GM12891 (cell line): Measurements from ENCODE around the gene SEMA6A.

ENCODE experiments used
- DNase-seq: peaks from one replicate; pipeline ENCODE4 v3.0.0; 2011; ENCODE audit warnings: low spot score; ENCODE audit not compliant: insufficient read length
- FAIRE-seq: peaks from 2 replicates; lab custom pipeline; 2011; peaks lifted over from hg19 to GRCh38; lab: Jason Lieb, UNC
- PAX5 ChIP-seq: IDR thresholded peaks from 2 replicates; pipeline ENCODE4 v1.6.1; 2011; ENCODE audit warnings: low read length, moderate library complexity, mild to moderate bottlenecking; ENCODE audit not compliant: insufficient read depth, severe bottlenecking
- POLR2A ChIP-seq: IDR thresholded peaks from 2 replicates; pipeline ENCODE4 v1.6.1; 2011; ENCODE audit warnings: low read depth, low read length, control low read depth
- POLR2AphosphoS5 ChIP-seq: IDR thresholded peaks from 2 replicates; pipeline ENCODE4 v1.6.1; 2011; ENCODE audit warnings: low read depth, low read length, control low read depth
- POU2F2 ChIP-seq: IDR thresholded peaks from 2 replicates; pipeline ENCODE4 v1.6.1; 2011; ENCODE audit warnings: low read depth, mild to moderate bottlenecking, control low read depth, low read length, moderate library complexity
- SPI1 ChIP-seq: IDR thresholded peaks from 2 replicates; pipeline ENCODE4 v1.6.1; 2011; ENCODE audit warnings: low read depth, low read length, control low read depth
- TAF1 ChIP-seq: IDR thresholded peaks from 2 replicates; pipeline ENCODE4 v1.6.1; 2011; ENCODE audit warnings: low read depth, low read length, control low read depth

SEMA6A gene

DNA sequence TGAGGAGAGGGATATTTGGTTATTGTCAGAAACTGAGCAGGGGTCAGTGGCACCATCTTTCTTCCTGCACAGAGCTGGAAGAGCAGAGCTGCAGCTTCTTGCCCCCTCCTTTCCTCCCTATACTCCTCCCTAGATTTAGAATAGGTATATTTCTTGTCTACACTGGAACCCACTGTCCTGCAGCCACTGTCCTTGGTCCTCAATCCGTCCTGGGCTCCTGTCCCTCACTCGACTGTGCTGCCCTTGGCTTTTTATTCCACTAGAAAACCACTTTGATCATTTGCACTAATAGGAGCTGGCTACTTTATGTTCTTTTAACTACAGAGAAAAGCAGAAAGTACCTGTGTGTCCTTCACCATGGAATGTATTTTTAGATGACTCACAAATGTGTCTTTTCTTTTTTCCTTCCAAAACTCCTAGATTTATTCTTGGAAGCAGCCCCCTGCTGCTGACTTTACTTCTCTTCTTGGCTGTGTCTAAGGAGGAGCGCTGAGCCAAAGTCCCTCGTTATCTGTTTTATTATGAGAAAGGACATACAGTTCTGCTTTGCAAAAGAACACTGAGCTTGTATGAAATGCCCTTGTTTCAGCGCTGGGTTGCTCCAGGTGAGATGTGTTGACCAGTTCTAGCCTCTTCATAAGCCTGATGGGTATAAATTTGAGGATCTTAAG lies 150.9 kb downstream of the SEMA6A start:
- FAIRE-seq: no peak
- TF ChIP-seq TAF1 (no peak), SPI1 (no peak), POLR2A (no peak), PAX5 (no peak), POU2F2 (no peak), POLR2AphosphoS5 (no peak)
- DNase-seq: no peak

GRCh38 chr5:116423141-116423540 lies 151.5 kb downstream of the SEMA6A start:
- DNase-seq: no peak
- no peak for FAIRE-seq
- TF ChIP-seq TAF1 (no peak), PAX5 (no peak), POU2F2 (no peak), POLR2AphosphoS5 (no peak), POLR2A (no peak), SPI1 (no peak)

DNA sequence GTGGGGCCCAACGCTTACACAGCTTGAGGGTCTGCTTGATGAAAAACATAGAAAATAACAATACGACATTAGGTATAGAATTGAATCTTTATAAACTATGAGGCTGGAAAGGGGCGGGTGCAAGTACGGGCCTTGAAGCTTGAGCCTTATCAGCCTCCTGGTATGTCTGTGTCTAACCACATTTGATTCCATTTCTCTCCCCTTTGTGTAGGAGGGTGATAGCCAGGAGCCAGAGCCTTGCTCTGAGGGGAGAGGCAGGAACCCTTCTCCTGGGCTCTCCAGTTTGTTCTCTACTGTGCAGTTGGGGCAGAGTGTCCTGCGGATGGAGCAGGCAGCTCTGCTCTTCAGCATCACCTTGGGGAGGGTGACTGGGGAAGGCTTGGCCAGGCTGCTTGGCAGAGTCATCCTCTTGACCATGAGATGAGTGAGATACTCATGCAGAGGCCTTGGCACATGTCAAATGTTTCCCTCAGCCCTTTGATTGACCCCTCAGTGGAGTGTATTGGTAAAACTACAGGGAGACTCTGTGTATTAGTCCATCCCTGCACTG lies 153.5 kb downstream of the SEMA6A start:
- no peak for TF ChIP-seq PAX5
- TF ChIP-seq POLR2AphosphoS5: no peak
- TF ChIP-seq POU2F2: no peak
- no peak for TF ChIP-seq TAF1
- TF ChIP-seq POLR2A: no peak
- no peak for TF ChIP-seq SPI1
- DNase-seq (no peak), FAIRE-seq (no peak)

GRCh38 chr5:116420540-116420939 lies 154.1 kb downstream of the SEMA6A start:
- FAIRE-seq (no peak), DNase-seq (no peak)
- TF ChIP-seq POLR2AphosphoS5 (no peak), PAX5 (no peak), POU2F2 (no peak), POLR2A (no peak), SPI1 (no peak), TAF1 (no peak)

- FAIRE-seq: no peak
- TF ChIP-seq PAX5 (no peak), TAF1 (no peak), POLR2AphosphoS5 (no peak), POU2F2 (no peak), SPI1 (no peak), POLR2A (no peak)
- no peak for DNase-seq
Observed at GRCh38 chr5:116419258-116419657, 155.4 kb downstream of the SEMA6A start.

DNA sequence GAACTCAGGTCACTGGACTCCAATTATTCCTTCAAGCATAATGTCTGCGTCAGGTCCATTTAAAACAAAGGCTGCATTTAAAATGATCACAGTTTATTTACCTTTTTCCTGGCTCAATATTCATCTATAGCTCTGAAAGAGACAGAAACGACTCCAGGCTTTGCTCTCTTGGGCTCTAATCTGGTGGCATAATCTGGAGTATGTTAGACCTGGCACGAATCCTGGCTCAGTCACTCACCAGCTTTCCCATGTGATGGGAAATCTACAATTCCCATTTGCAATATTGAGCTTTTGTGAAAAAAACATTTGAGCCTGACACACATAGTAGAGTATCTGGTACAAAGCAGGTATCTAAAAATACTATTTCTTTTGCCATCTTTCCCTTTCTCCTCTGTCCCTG lies 155.8 kb downstream of the SEMA6A start:
- DNase-seq (no peak), FAIRE-seq (no peak)
- no peak for TF ChIP-seq POLR2A
- TF ChIP-seq POLR2AphosphoS5: no peak
- TF ChIP-seq PAX5: no peak
- no peak for TF ChIP-seq TAF1
- TF ChIP-seq SPI1: no peak
- TF ChIP-seq POU2F2: no peak

DNA sequence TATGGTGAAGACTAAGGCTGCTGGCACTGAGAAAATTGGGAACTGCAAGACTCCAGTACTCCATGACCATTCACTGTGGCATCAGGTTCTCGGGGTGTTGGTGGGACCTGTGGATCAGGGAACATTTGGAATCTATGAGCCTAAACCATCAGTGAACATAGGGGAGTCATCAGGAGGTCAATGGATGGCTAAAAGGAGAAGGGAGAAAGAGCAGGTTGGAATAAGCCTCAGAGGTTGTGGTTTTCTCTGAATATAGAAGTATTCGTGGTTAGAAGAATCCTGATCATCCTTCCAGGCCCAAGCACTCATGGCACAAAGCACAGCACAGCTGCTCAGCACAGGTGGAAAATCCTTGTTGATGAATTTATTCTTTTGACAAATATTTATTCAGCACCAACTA lies 156.6 kb downstream of the SEMA6A start:
- TF ChIP-seq POLR2A (no peak), TAF1 (no peak), POLR2AphosphoS5 (no peak), PAX5 (no peak), SPI1 (no peak), POU2F2 (no peak)
- FAIRE-seq: no peak
- no peak for DNase-seq

- FAIRE-seq: no peak
Observed at GRCh38 chr5:116415989-116416388, 158.6 kb downstream of the SEMA6A start.

GRCh38 chr5:116415182-116415581 lies 159.4 kb downstream of the SEMA6A start:
- TF ChIP-seq SPI1 (no peak), TAF1 (no peak), PAX5 (no peak), POLR2AphosphoS5 (no peak), POLR2A (no peak)
- no peak for FAIRE-seq
- no peak for DNase-seq

More at GRCh38 chr5:116415989-116416388, 158.6 kb downstream of the SEMA6A start:
- TF ChIP-seq POLR2A (no peak), SPI1 (no peak), TAF1 (no peak), POLR2AphosphoS5 (no peak), POU2F2 (no peak), PAX5 (no peak)
- DNase-seq: no peak

- FAIRE-seq (no peak), DNase-seq (no peak)
- no peak for TF ChIP-seq POLR2A
- no peak for TF ChIP-seq POLR2AphosphoS5
- no peak for TF ChIP-seq SPI1
- no peak for TF ChIP-seq PAX5
- TF ChIP-seq POU2F2: no peak
- TF ChIP-seq TAF1: no peak
Observed at GRCh38 chr5:116411101-116411571, 163.5 kb downstream of the SEMA6A start.
